Measurements from ENCODE around the gene IGSF9.

The IGSF9 gene

GRCh38 chr1:159946242-159947187, 1.1 kb upstream of the IGSF9 start:
- DNase-seq (ENCODE audit: low spot score): no peak

- DNase-seq (ENCODE audit: low spot score): no peak
Observed at GRCh38 chr1:159944623-159945455, 574 bp downstream of the IGSF9 start.

DNA sequence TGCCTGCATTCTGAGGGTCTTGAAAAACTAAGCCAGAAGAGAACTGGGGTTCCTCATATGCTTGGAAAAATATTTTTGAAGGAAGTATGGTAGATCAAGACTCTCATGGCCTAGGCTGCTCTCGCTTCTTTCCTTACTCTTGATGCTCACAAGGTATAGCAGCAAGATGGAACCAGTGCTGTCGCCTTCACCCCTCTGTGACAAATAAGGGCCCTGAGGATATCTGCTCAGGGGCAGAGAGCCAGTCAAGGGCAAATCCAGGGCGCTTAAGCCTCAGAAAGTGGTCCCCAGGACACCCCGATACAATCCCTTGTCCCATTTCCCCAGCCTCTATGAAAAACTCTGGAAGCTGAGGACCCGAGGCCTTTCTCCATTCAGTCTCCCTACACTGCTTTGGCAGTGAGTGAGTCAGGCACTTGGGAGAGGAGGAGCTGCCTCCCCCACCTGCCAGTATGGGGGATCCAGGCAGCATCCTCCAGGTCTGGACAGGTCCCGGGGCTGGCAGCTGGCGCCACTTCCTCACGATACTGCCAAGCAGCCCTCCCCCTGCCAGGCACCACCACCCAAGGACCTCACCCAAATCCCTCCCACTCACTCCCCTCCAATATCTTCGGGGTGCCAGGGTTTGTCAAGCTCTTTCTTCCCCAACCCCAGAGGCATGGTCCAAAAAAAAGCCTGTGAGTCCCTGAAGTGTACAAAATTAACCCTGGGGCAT, 1.3 kb downstream of the IGSF9 start:
- DNase-seq (ENCODE audit: low spot score): no peak

DNA sequence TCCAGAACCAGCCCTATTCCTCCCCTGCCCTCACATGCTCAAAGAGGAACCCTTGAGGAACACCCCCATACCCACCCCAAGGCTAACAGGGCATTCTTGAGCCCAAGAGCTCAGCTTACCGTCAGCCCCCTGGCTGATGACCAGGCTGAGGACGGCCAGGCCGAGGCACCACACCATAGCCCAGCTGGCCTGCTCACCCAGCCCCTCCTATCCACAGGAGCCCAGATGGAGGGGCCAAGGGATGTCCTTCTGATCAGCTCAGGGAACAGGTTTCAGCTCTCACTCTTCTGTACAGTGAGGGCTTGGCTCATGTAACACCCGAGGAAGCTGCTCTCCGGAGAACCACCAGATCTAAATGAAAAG, 2.2 kb downstream of the IGSF9 start:
- DNase-seq (ENCODE audit: low spot score): no peak

GRCh38 chr1:159942632-159943277, 2.7 kb downstream of the IGSF9 start:
- DNase-seq (ENCODE audit: low spot score): no peak

GRCh38 chr1:159941591-159942560, 3.5 kb downstream of the IGSF9 start:
- no peak for DNase-seq (ENCODE audit: low spot score)

DNA sequence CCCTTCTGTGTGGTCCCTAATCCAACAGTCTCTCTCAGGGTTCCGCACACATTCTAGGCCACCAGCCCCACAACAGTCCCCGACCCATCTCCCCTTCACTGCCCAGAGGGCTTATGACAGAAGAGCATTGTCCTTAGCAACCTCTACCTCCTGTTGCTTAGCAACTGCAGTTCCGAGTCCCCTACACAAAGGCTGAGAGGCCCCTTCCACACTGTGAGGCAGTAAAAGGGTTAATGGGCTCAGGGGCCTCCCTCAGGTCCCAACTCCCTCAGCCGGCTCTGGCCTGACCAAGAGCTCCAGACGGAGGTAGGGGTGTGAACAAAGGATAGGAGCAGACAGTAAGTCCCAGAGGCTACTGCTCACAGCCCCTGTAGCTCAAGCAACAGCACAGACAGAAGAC, 4.3 kb downstream of the IGSF9 start:
- DNase-seq (ENCODE audit: low spot score): no peak

- no peak for DNase-seq (ENCODE audit: low spot score)
Observed at GRCh38 chr1:159940006-159940620, 5.3 kb downstream of the IGSF9 start.

DNA sequence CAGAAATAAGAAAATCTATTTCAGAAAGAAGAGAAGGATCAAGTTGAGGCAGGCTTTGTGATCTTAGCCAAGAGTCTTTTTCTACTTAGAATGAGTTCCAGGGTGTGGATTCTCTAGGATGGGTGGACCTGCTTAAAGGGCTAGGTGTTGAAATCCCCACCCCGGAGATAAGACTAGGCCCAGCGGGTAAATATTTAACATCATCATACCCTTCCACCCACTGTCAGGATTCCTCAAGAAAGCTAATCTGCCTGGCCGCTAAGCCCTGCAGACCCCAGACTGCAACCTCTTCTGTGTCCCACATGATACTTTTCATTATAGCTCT, 5.8 kb downstream of the IGSF9 start:
- no peak for DNase-seq (ENCODE audit: low spot score)

DNA sequence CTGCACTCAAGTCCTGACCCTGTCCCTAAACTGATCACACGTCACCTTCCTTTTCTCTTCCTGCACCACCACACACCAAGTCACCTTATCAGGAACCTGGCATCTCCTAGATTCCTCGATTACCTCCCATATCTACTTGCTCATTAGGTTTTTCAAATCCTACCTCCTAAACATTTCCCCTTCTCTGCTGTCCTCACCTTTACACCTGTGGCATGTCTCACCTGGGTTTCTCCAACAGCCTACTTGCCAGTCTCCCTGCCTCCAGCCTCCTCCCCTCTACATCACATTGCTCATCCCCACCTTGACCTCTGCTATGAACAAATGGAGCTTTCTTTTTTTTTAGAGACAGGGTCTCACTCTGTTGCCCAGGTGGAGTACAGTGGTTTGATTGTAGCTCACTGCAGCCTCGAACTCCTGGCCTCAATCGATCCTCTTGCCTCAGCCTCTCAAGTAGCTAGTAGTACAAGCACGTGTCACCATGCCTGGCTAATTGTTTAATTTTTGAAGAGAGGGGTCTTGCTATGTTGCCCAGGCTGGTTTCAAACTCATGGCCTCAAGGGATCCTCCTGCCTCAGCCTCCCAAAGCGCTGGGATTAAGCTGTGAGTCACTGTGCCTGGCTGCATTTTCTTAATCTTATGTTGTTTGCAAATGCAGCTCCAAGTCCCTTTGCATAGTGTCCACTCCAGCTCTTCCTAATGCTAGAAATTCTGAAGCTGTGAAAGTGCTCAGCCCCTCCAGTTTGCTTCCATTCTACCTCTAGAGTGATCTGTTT, 6.3 kb downstream of the IGSF9 start:
- no peak for DNase-seq (ENCODE audit: low spot score)

GRCh38 chr1:159938211-159938852, 7.1 kb downstream of the IGSF9 start:
- DNase-seq (ENCODE audit: low spot score): no peak

DNA sequence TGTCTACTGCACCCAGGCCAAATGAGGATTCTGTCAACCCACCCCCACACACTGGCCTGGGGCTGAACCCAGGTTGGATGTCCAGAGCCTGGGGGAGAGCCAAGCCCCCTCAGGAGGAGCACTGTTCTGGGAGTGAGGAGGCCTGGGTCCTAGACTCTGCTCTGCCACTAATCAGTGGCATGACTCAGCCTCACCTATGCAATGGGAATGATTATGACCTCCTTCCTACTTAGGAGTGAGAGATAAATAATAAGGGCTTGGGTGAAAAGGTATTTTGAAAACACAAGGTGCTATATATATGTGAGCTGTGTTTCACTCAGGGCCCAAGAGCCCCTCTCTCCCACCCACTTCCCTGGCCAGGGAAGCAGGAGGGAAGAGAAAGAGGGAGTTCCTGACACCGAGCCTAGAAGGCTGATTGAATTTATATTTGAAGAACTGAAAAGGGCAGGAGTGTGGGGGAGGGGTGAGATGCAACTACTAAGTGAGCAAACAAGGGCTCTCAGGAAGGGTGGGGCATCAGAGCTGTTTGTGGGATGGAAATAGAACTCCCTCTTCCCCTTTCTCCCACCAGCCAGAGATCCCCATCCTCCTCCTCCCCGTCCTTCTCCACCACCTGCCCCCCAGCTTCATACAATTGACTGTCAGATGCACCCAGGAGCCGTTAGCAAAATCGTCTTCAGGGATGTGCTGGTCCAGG, 8.2 kb downstream of the IGSF9 start:
- DNase-seq (ENCODE audit: low spot score): no peak

DNA sequence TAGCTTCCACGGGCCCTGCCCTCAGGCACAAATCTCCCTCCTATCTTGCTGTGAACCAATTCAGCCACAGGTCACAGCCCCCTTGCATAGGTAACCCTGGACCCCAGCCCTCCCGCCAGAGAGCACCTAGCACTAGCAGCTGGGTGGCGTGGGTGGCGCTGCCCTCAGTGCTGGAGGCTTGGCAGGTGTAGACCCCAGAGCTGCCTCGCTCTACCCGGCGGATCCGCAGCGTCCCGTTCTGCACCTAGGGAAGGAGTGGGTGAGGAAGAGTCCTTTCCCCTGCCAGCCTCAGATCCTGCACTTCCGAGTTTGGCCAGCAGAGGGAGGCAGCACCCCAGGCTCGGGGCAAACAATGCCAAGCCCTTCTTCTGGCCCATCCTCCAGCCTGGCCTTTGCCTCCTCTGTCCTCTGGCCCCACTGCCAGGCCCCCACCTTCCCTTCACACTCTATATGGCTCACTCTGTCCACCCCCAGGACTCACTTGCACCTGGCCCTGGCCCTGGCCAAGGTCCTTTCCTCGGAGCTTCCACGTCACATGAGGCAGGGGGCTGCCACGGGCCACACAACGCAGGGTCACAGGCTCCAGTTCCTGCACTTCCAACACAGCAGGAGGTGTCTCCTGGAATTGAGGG, 9.0 kb downstream of the IGSF9 start:
- DNase-seq (ENCODE audit: low spot score): peak; percentile 89

DNA sequence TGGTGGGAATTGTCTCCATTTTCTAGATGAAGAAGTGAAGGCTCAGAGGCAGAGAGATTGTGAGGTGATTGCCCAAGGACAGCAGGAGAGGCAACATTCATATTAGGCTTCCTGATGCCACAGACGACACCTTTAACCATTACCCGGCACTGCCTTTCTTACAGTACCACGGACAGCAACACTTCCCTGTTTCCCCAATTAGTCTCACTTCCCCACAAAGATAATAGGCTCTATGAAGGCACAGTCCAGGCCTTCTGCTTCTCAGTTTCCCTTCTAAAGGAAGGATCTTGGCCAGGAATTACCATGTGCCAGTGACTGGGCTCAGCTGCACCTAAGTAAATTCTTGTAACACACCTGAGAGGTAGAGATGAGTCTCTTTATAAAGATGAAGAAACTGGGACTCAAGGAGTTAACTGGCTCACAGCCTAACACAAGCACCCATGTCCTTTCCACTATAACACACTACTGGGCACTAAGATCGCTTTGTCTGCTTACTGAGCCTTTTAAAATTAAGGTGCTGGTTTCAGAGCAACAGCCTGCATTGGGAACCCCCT, 9.6 kb downstream of the IGSF9 start:
- no peak for DNase-seq (ENCODE audit: low spot score)

DNA sequence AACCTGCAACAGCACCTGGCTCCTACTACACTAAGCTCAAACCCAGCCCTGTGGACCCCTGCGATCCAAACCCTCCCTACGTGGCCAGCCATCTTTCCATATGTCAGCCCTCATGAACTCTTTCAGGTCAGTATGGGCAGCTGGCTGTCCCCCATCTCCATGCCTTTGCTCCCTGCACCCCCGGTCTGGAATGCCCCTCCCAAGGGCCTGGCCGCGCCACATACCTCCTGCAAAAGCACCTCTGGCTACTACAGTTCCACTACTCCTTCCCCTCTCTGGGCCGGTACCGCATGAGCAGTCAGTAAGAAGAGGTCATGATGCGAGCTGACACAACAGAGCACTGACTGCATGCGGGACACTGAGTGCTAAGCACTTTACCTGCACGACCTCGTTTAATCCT, 10.1 kb downstream of the IGSF9 start:
- DNase-seq (ENCODE audit: low spot score): no peak

GRCh38 chr1:159934136-159935039, 11.0 kb downstream of the IGSF9 start:
- DNase-seq (ENCODE audit: low spot score): no peak

- no peak for DNase-seq (ENCODE audit: low spot score)
Observed at GRCh38 chr1:159933347-159933746, 12.1 kb downstream of the IGSF9 start.
